Common myeloid progenitor, CD34-positive (primary cell): Measurements from ENCODE around the gene NMNAT2.

ENCODE experiments used
- CTCF ChIA-PET: fragments of 350-600 bp; sonication (Branson Sonifier 250); formaldehyde crosslinking; loops from one replicate; lab custom pipeline; 2021; ENCODE audit warnings: antibody characterized with exemption; lab: Charles Lee
- POLR2A ChIA-PET: fragments of 350-600 bp; sonication (Branson Sonifier 250); formaldehyde crosslinking; loops from one replicate; lab custom pipeline; 2021; ENCODE audit warnings: antibody characterized with exemption; lab: Charles Lee
- DNase-seq, 3 donors: peaks; one replicate each; pipeline versions ENCODE4 v3.0.0 to v3.0.0-alpha.2; 2013
- H3K27ac ChIP-seq, 2 experiments: 1 replicate in 1 of 2; 2 replicates in 1 of 2; pipeline ENCODE4 v1.7.0; 2013; ENCODE audit warnings: inconsistent platforms in 2 of 2, low read length in 2 of 2, mild to moderate bottlenecking in 2 of 2, low read depth in 1 of 2, moderate library complexity in 1 of 2; ENCODE audit not compliant: severe bottlenecking in 2 of 2, insufficient read depth in 1 of 2, poor library complexity in 1 of 2
- H3K27me3 ChIP-seq, 5 experiments: replicated peaks in 2 of 5; 1 replicate in 3 of 5; 2 replicates in 2 of 5; pipeline versions ENCODE4 v1.6.1 to v1.7.0; 2013; ENCODE audit warnings: low read length in 4 of 5, mild to moderate bottlenecking in 2 of 5, moderate library complexity in 2 of 5, inconsistent platforms in 1 of 5; ENCODE audit not compliant: insufficient read depth in 5 of 5, control insufficient read depth in 4 of 5
- H3K36me3 ChIP-seq, 4 experiments: 1 replicate in 2 of 4; 2 replicates in 2 of 4; pipeline versions ENCODE4 v1.6.1 to v1.7.0; 2013; ENCODE audit warnings: low read length in 3 of 4, control low read depth in 1 of 4, mild to moderate bottlenecking in 1 of 4; ENCODE audit not compliant: control insufficient read depth in 4 of 4, insufficient read depth in 4 of 4
- H3K4me1 ChIP-seq, 4 experiments: 1 replicate in 3 of 4; 2 replicates in 1 of 4; pipeline versions ENCODE4 v1.6.1 to v1.7.1; 2013; ENCODE audit warnings: low read length in 3 of 4, mild to moderate bottlenecking in 3 of 4, control low read depth in 1 of 4, inconsistent platforms in 1 of 4, moderate library complexity in 1 of 4; ENCODE audit not compliant: control insufficient read depth in 4 of 4, insufficient read depth in 4 of 4; ENCODE audit errors: control extremely low read depth in 1 of 4
- H3K4me3 ChIP-seq, 7 experiments: 1 replicate in 4 of 7; 2 replicates in 3 of 7; pipeline versions ENCODE4 v1.5.1 to v1.7.0; 2013; ENCODE audit warnings: mild to moderate bottlenecking in 7 of 7, low read length in 6 of 7, moderate library complexity in 6 of 7, inconsistent platforms in 2 of 7, low read depth in 2 of 7, control low read depth in 1 of 7; ENCODE audit not compliant: insufficient read depth in 4 of 7, control insufficient read depth in 1 of 7; ENCODE audit errors: extremely low read depth in 1 of 7
- H3K9me3 ChIP-seq, 5 experiments: 1 replicate in 4 of 5; 2 replicates in 1 of 5; pipeline versions ENCODE4 v1.6.1 to v1.7.1; 2013; ENCODE audit warnings: low read length in 4 of 5, mild to moderate bottlenecking in 2 of 5, inconsistent platforms in 1 of 5, low read depth in 1 of 5, moderate library complexity in 1 of 5; ENCODE audit not compliant: control insufficient read depth in 4 of 5, insufficient read depth in 2 of 5; ENCODE audit errors: control extremely low read depth in 1 of 5
- WGBS: methylation state at CpG from one replicate; pipeline ENCODE4 v1.1.5; 2013; ENCODE audit not compliant: insufficient coverage; 5-methylcytosine and 5-hydroxymethylcytosine counted together

Gene NMNAT2

GRCh38 chr1:183456826-183457225 is 38.6 kb upstream of the NMNAT2 start:
- H3K9me3 ChIP-seq = peaks cover 0 to 2% (median 0%) of the 10 kb centered on the region in 5 experiments
- ChIA-PET POLR2A (no interaction called here), CTCF (interaction anchor here (1.5 kb wide), 1 partner anchor 83 kb away, joined by 3 read pairs; no protein-coding TSS in a partner anchor)
- no peaks in the 10 kb centered on the region for H3K36me3 ChIP-seq
- H3K4me1 ChIP-seq = peaks cover 0 to 7% (median 2%) of the 10 kb centered on the region in 4 experiments
- H3K4me3 ChIP-seq = no peak overlapping the region
- H3K27me3 ChIP-seq = no peaks in the 10 kb centered on the region
- H3K27ac ChIP-seq = no peak overlapping the region
- DNase-seq = no peak
- no CpG with 5 or more reads among the region's 1 CpG for WGBS

GRCh38 chr1:183454377-183454776 is 36.2 kb upstream of the NMNAT2 start:
- ChIA-PET POLR2A (no interaction called here), CTCF (no interaction called here)
- Histone ChIP-seq H3K4me1 (no peaks in the 10 kb centered on the region), H3K9me3 (peaks cover 0 to 2% (median 0%) of the 10 kb centered on the region in 5 experiments), H3K27ac (no peak overlapping the region), H3K4me3 (no peak overlapping the region), H3K27me3 (no peaks in the 10 kb centered on the region), H3K36me3 (no peaks in the 10 kb centered on the region)
- 100% methylated on average over 1 of the region's 2 CpGs for WGBS
- DNase-seq = no peak

GRCh38 chr1:183450093-183450492 is 31.9 kb upstream of the NMNAT2 start:
- Histone ChIP-seq H3K27ac (no peak overlapping the region), H3K27me3 (no peaks in the 10 kb centered on the region), H3K9me3 (peaks cover 0 to 2% (median 0%) of the 10 kb centered on the region in 5 experiments), H3K36me3 (no peaks in the 10 kb centered on the region), H3K4me1 (no peaks in the 10 kb centered on the region), H3K4me3 (no peak overlapping the region)
- ChIA-PET CTCF (no interaction called here), POLR2A (no interaction called here)
- no peak for DNase-seq
- no CpG with 5 or more reads among the region's 2 CpGs for WGBS

GRCh38 chr1:183449223-183449770 is 31.1 kb upstream of the NMNAT2 start:
- H3K4me1 ChIP-seq = no peaks in the 10 kb centered on the region
- no peaks in the 10 kb centered on the region for H3K36me3 ChIP-seq
- ChIA-PET POLR2A (no interaction called here), CTCF (no interaction called here)
- DNase-seq = no peak
- H3K9me3 ChIP-seq = peaks cover 0 to 2% (median 0%) of the 10 kb centered on the region in 5 experiments
- H3K4me3 ChIP-seq = no peak overlapping the region
- 99% methylated on average over 11 of the region's 13 CpGs for WGBS
- H3K27me3 ChIP-seq = no peaks in the 10 kb centered on the region
- H3K27ac ChIP-seq = no peak overlapping the region

GRCh38 chr1:183444243-183444642 is 26.1 kb upstream of the NMNAT2 start:
- POLR2A ChIA-PET = no interaction called here
- no peak for DNase-seq
- no peak overlapping the region for H3K27ac ChIP-seq
- no peak overlapping the region for H3K4me3 ChIP-seq
- CTCF ChIA-PET = no interaction called here
- no peaks in the 10 kb centered on the region for H3K9me3 ChIP-seq
- 40% methylated on average over 1 of the region's 3 CpGs for WGBS
- H3K4me1 ChIP-seq = no peaks in the 10 kb centered on the region
- peaks cover 0 to 5% (median 0%) of the 10 kb centered on the region in 5 experiments for H3K27me3 ChIP-seq
- no peaks in the 10 kb centered on the region for H3K36me3 ChIP-seq

GRCh38 chr1:183443466-183443865 is 25.3 kb upstream of the NMNAT2 start:
- ChIA-PET CTCF (no interaction called here), POLR2A (no interaction called here)
- Histone ChIP-seq H3K27me3 (peaks cover 0 to 5% (median 0%) of the 10 kb centered on the region in 5 experiments), H3K27ac (no peak overlapping the region), H3K4me3 (no peak overlapping the region), H3K36me3 (no peaks in the 10 kb centered on the region), H3K9me3 (no peaks in the 10 kb centered on the region), H3K4me1 (no peaks in the 10 kb centered on the region)
- DNase-seq = no peak
- no CpG with 5 or more reads among the region's 1 CpG for WGBS

- no peak for DNase-seq
- H3K36me3 ChIP-seq = no peaks in the 10 kb centered on the region
- peaks cover 0 to 5% (median 0%) of the 10 kb centered on the region in 5 experiments for H3K27me3 ChIP-seq
- WGBS = 100% methylated on average over 1 of the region's 2 CpGs
- ChIA-PET CTCF (interaction anchor here (0.6 kb wide), 1 partner anchor 177 kb away, joined by 3 read pairs; no protein-coding TSS in a partner anchor), POLR2A (no interaction called here)
- H3K4me1 ChIP-seq = no peaks in the 10 kb centered on the region
- H3K4me3 ChIP-seq = no peak overlapping the region
- H3K9me3 ChIP-seq = no peaks in the 10 kb centered on the region
- H3K27ac ChIP-seq = no peak overlapping the region
These were observed 24.8 kb upstream of the NMNAT2 start for GRCh38 chr1:183443011-183443410.
